HG02938 (cell line): ENCODE data around the gene GPANK1.

Experiments
- ATAC-seq: cut with Tn5 transposase; IDR thresholded peaks from one replicate; pipeline ENCODE4 v1.9.1; 2021; ENCODE audit warnings: mild to moderate bottlenecking, moderate library complexity; ENCODE audit not compliant: unreplicated experiment

GPANK1 gene

GRCh38 chr6:31621991-31622390, 42.8 kb downstream of the GPANK1 start:
- no peak for ATAC-seq

GRCh38 chr6:31621320-31621939, 43.4 kb downstream of the GPANK1 start:
- no peak for ATAC-seq

- ATAC-seq: peak; percentile 26
Observed at GRCh38 chr6:31620586-31621319, 44.0 kb downstream of the GPANK1 start, which contains the start of gene PRRC2A. TSS of gene PRRC2A (plus strand) at chr6:31620715. CDS start at chr6:31622790, 2,075 bp downstream.

GRCh38 chr6:31619805-31620585, 44.8 kb downstream of the GPANK1 start:
- ATAC-seq: peak; percentile 69

GRCh38 chr6:31617010-31617409, 47.8 kb downstream of the GPANK1 start:
- ATAC-seq: no peak

- ATAC-seq: no peak
Observed at GRCh38 chr6:31615748-31616147, 49.0 kb downstream of the GPANK1 start.

GRCh38 chr6:31614684-31615578, 49.9 kb downstream of the GPANK1 start, which contains the start of gene AIF1:
TSS of gene AIF1 (plus strand) at chr6:31615234. CDS start at chr6:31615330, 96 bp downstream.
- ATAC-seq: no peak

- no peak for ATAC-seq
Observed at GRCh38 chr6:31614075-31614619, 50.6 kb downstream of the GPANK1 start.
